ENCODE measurements around the gene CFDP1. TPM values are rescaled to one million over a fixed set of nuclear protein-coding genes. Genes with fewer than 3 reads are reported as not detected.

Gene CFDP1
- polyA plus RNA-seq, 3 donors, result 12.9 to 23.2 (median 19.0) TPM

DNA sequence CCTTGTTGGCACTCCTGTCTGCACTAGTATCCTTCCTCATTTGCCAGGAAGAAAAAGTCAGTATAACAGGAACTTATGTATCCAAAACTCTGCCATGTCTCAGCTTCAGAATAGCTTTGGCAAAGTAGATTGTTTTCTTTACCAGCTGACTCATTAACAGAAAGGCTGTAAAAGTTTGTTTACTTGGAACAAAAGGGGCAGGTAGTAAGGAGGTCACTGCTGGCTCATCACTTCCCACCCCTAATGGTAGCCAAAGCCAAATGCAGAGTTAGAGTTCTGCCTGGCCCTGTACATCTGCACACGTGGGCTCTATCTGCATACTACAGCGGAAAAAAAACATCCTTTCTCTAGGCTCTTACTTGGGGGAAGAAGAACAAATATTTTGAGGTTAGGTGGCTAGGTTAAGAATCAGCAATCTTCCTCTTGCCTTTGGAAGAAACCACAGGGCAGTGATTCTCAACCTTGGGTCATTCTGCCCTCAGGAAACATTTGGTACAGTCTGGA lies 90.9 kb downstream of the CFDP1 start:
- no peak overlapping the region for H3K27ac Mint-ChIP-seq
- peaks cover 0 to 20% (median 13%) of the 10 kb centered on the region in 7 donors for H3K9me3 Mint-ChIP-seq
- H4K20me1 ChIP-seq (ENCODE audit: insufficient read depth, low read length), result peaks cover 36% of the 10 kb centered on the region

DNA sequence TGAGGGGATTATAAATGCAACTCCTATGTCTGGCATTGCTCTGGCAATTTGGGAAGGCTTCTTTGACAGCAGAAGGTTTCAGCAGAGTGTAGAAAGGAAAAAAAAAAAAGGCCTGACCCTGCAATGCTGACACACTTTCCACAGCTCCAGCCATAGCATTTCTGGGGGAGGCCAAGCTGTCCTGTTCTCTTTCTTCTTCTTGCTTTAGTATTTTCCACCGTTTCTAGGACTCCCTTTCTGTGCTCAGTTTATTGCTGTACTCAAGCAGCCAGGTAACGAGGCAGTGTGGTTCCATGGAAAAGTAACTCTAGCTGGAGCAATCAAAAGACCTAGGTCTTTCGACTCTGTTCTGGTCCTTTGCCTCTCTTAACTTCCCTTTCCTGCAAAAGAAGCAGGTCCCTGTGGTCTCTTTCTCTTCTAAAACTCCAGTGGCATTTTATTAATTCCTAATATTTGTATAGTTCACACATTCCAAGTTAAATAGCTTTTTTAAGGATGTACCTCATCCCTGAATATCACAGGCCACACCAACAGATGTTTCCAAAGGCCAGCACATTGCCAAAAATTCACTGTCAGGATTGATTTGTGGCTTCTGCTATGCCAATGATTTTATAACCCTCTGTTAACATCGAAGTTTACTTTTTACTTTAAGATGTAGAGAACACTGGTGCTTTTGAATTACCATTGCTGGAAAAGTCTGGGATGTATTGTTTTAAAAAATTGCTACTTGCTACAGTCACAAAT lies 91.6 kb downstream of the CFDP1 start:
- Histone ChIP-seq H3K4me1 (ENCODE audit: control insufficient read depth in 1 of 2, insufficient read depth in 2 of 2, low read length in 2 of 2) (no peaks in the 10 kb centered on the region), H3K79me2 (ENCODE audit: insufficient read depth, low read length) (no peaks in the 10 kb centered on the region), H4K20me1 (ENCODE audit: insufficient read depth, low read length) (peaks cover 42% of the 10 kb centered on the region), H3K9ac (ENCODE audit: insufficient read depth, low read length, poor library complexity, severe bottlenecking) (no peak overlapping the region), H3K4me2 (replicated peaks; ENCODE audit: extremely low read depth, low read length, poor library complexity, severe bottlenecking) (no peak overlapping the region), H3K27me3 (ENCODE audit: control insufficient read depth in 2 of 2, insufficient read depth in 2 of 2, low read length in 2 of 2) (peaks cover 84 to 98% of the 10 kb centered on the region in 2 donors), H3K36me3 (replicated peaks in 1 of 2; ENCODE audit: control insufficient read depth in 1 of 2, insufficient read depth in 2 of 2, low read length in 2 of 2) (peaks cover 0 to 7% of the 10 kb centered on the region in 2 donors), H3K27ac (ENCODE audit: low read depth in 1 of 2, low read length in 2 of 2) (no peak overlapping the region), H2AFZ (ENCODE audit: insufficient read depth, low read depth, low read length, poor library complexity, severe bottlenecking) (no peak overlapping the region), H3K9me3 (replicated peaks in 1 of 2; ENCODE audit: control insufficient read depth in 1 of 2, insufficient read depth in 1 of 2, low read length in 2 of 2) (peaks cover 0 to 14% of the 10 kb centered on the region in 2 donors), H3K4me3 (replicated peaks in 1 of 3; ENCODE audit: low read depth in 2 of 3, low read length in 3 of 3) (no peak overlapping the region)
- Mint-ChIP-seq H3K27me3 (ENCODE audit: low read depth in 3 of 3) (peaks cover 98 to 99% (median 98%) of the 10 kb centered on the region in 3 donors), H3K9me3 (peaks cover 0 to 24% (median 13%) of the 10 kb centered on the region in 7 donors), H3K27ac (no peak overlapping the region), H3K36me3 (peaks cover 73 to 88% of the 10 kb centered on the region in 2 donors), H3K4me1 (no peaks in the 10 kb centered on the region), H3K4me3 (peak overlapping the region in 1 of 2 donors; percentile 74)
- WGBS (ENCODE audit: insufficient coverage), result 76% methylated on average over 3 of the region's 4 CpGs
- intact Hi-C loops (cut with micrococcal nuclease), result no loop called here
- no peak for DNase-seq
- TF ChIP-seq, protein P1, sequence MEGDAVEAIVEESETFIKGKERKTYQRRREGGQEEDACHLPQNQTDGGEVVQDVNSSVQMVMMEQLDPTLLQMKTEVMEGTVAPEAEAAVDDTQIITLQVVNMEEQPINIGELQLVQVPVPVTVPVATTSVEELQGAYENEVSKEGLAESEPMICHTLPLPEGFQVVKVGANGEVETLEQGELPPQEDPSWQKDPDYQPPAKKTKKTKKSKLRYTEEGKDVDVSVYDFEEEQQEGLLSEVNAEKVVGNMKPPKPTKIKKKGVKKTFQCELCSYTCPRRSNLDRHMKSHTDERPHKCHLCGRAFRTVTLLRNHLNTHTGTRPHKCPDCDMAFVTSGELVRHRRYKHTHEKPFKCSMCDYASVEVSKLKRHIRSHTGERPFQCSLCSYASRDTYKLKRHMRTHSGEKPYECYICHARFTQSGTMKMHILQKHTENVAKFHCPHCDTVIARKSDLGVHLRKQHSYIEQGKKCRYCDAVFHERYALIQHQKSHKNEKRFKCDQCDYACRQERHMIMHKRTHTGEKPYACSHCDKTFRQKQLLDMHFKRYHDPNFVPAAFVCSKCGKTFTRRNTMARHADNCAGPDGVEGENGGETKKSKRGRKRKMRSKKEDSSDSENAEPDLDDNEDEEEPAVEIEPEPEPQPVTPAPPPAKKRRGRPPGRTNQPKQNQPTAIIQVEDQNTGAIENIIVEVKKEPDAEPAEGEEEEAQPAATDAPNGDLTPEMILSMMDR (IDR thresholded peaks at IDR 0.05), result no peak

More for the DNA sequence above, 90.9 kb downstream of the CFDP1 start:
- no peaks in the 10 kb centered on the region for H3K4me1 Mint-ChIP-seq
- TF ChIP-seq, protein P1 (IDR thresholded peaks at IDR 0.05), result no peak
- H3K4me1 ChIP-seq (ENCODE audit: control insufficient read depth in 1 of 2, insufficient read depth in 2 of 2, low read length in 2 of 2), result no peaks in the 10 kb centered on the region
- intact Hi-C loops (cut with micrococcal nuclease), result no loop called here
- no peak overlapping the region for H2AFZ ChIP-seq (ENCODE audit: insufficient read depth, low read depth, low read length, poor library complexity, severe bottlenecking)
- peaks cover 0 to 7% of the 10 kb centered on the region in 2 donors for H3K36me3 ChIP-seq (replicated peaks in 1 of 2; ENCODE audit: control insufficient read depth in 1 of 2, insufficient read depth in 2 of 2, low read length in 2 of 2)
- no peak overlapping the region for H3K9ac ChIP-seq (ENCODE audit: insufficient read depth, low read length, poor library complexity, severe bottlenecking)
- no peak overlapping the region for H3K4me2 ChIP-seq (replicated peaks; ENCODE audit: extremely low read depth, low read length, poor library complexity, severe bottlenecking)
- H3K27me3 ChIP-seq (ENCODE audit: control insufficient read depth in 2 of 2, insufficient read depth in 2 of 2, low read length in 2 of 2), result peaks cover 78 to 97% of the 10 kb centered on the region in 2 donors
- H3K36me3 Mint-ChIP-seq, result peaks cover 77 to 85% of the 10 kb centered on the region in 2 donors
- H3K27me3 Mint-ChIP-seq (ENCODE audit: low read depth in 3 of 3), result peaks cover 98 to 99% (median 98%) of the 10 kb centered on the region in 3 donors
- H3K27ac ChIP-seq (ENCODE audit: low read depth in 1 of 2, low read length in 2 of 2), result no peak overlapping the region
- DNase-seq, result no peak
- peak overlapping the region in 1 of 2 donors; percentile 74 for H3K4me3 Mint-ChIP-seq
- H3K79me2 ChIP-seq (ENCODE audit: insufficient read depth, low read length), result no peaks in the 10 kb centered on the region
- no peak overlapping the region for H3K4me3 ChIP-seq (replicated peaks in 1 of 3; ENCODE audit: low read depth in 2 of 3, low read length in 3 of 3)
- no CpG with 5 or more reads among the region's 2 CpGs for WGBS (ENCODE audit: insufficient coverage)
- peaks cover 0 to 10% of the 10 kb centered on the region in 2 donors for H3K9me3 ChIP-seq (replicated peaks in 1 of 2; ENCODE audit: control insufficient read depth in 1 of 2, insufficient read depth in 1 of 2, low read length in 2 of 2)

Data from CD14-positive monocyte (primary cell).